Spleen (tissue), 11 donors: ENCODE data around the gene TSG101. TPM values are rescaled to one million over a fixed set of nuclear protein-coding genes. Genes with fewer than 3 reads are reported as not detected.

ENCODE experiments used
- DNase-seq: peaks from one replicate; pipeline ENCODE4 v3.0.0-alpha.2; 2020
- H3K27ac ChIP-seq, 8 donors: fragments of 200-600 bp; sonication (generic) in 7 of 8; 1 replicate in 4 of 8; 2 replicates in 4 of 8; pipeline versions ENCODE4 v1.5.0 to v1.8.0; 2016 to 2021; ENCODE audit warnings: inconsistent platforms in 4 of 8, mild to moderate bottlenecking in 4 of 8, moderate library complexity in 1 of 8
- H3K27me3 ChIP-seq, 7 donors: fragments of 200-600 bp; sonication (generic) in 6 of 7; replicated peaks in 1 of 7; 1 replicate in 4 of 7; 2 replicates in 3 of 7; pipeline versions ENCODE4 v1.5.0 to v1.8.0; 2016 to 2021; ENCODE audit warnings: inconsistent platforms in 3 of 7, mild to moderate bottlenecking in 1 of 7
- H3K36me3 ChIP-seq, 6 donors: fragments of 200-600 bp; sonication (generic) in 5 of 6; 1 replicate in 4 of 6; 2 replicates in 2 of 6; pipeline versions ENCODE4 v1.5.0 to v1.8.0; 2016 to 2021; ENCODE audit warnings: inconsistent platforms in 2 of 6
- H3K4me1 ChIP-seq, 6 donors: fragments of 200-600 bp; sonication (generic) in 5 of 6; 1 replicate in 3 of 6; 2 replicates in 3 of 6; pipeline versions ENCODE4 v1.5.0 to v1.8.0; 2016 to 2021; ENCODE audit warnings: inconsistent platforms in 3 of 6
- H3K4me3 ChIP-seq, 8 donors: fragments of 200-600 bp; sonication (generic) in 7 of 8; 1 replicate in 4 of 8; 2 replicates in 4 of 8; pipeline versions ENCODE4 v1.5.0 to v1.8.0; 2016 to 2021; ENCODE audit warnings: inconsistent platforms in 4 of 8, mild to moderate bottlenecking in 4 of 8, moderate library complexity in 2 of 8
- H3K9me3 ChIP-seq, 8 donors: fragments of 200-600 bp; sonication (generic) in 7 of 8; 1 replicate in 4 of 8; 2 replicates in 4 of 8; pipeline versions ENCODE4 v1.5.0 to v1.8.0; 2016 to 2021; ENCODE audit warnings: inconsistent platforms in 4 of 8
- POLR2A ChIP-seq, 3 donors: fragments of 450-650 bp; IDR thresholded peaks; one replicate each; pipeline ENCODE4 v1.5.1; 2017; ENCODE audit warnings: antibody characterized with exemption in 3 of 3, mild to moderate bottlenecking in 1 of 3
- POLR2AphosphoS5 ChIP-seq, 3 donors: sonication (generic); formaldehyde crosslinking; IDR thresholded peaks; one replicate each; pipeline ENCODE4 v1.5.1; 2017; ENCODE audit warnings: antibody characterized with exemption in 3 of 3
- WGBS, 5 donors: extraction: QIAGEN DNeasy Blood & Tissue Kit in 3 of 5; methylation state at CpG; one replicate each; pipeline versions ENCODE4 v1.1.5 to v1.1.7; 2013 to 2018; 5-methylcytosine and 5-hydroxymethylcytosine counted together
- intact Hi-C: fragments of 100-400 bp; cut with DNase I; formaldehyde crosslinking; loops from one replicate; pipeline ENCODE4 v1.15.0; 2023; ENCODE audit warnings: low total_unique reads
- polyA plus RNA-seq, 3 donors: library from polyadenylated mRNA; stranded (reverse); fragments of 200-250 nt; gene quantifications; one replicate each; pipeline ENCODE4 v1.2.1, GENCODE V29; 2013
- total RNA-seq, 7 donors: library from RNA; depleted of rRNA in 3 of 7; stranded (reverse); fragments of >200 nt in 3 of 7; fragmentation: NEBNext Ultra II Directional in 4 of 7; extraction: Animal tissue kit (Norgen Biotek cat#: 25700) in 4 of 7; gene quantifications; one replicate each; pipeline versions ENCODE4 v1.1.0 to v1.2.1, GENCODE V29; 2016 to 2021
- TF ChIP-seq, protein P1 (sequence below), 11 experiments: fragments of 200-600 bp in 7 of 11; fragments of 450-650 bp in 4 of 11; sonication (generic) in 4 of 11; IDR thresholded peaks in 8 of 11; conservative IDR thresholded peaks in 3 of 11; 1 replicate in 7 of 11; 2 replicates in 4 of 11; pipeline versions ENCODE4 v1.4.0 to v1.8.0; 2016 to 2021; ENCODE audit warnings: antibody characterized with exemption in 11 of 11, inconsistent platforms in 4 of 11, mild to moderate bottlenecking in 1 of 11
- donor health status: healthy with polysubstance abuse.
- donor health status: DM: no; HTN: no; CAD: no; lungs with moderate emphysema.
- donor health status: DM: no; HTN: no; CAD: no.
- donor health status: Bipolar disorder and iron deficiency.
- donor health status: healthy.
- donor health status: DM: no; HTN: no; CAD: no.
- donor health status: DM: yes; HTN: yes; CAD: no.

The TSG101 gene
- total and polyA plus RNA-seq, 10 donors = 25.4 to 95.1 (median 45.4) TPM

DNA sequence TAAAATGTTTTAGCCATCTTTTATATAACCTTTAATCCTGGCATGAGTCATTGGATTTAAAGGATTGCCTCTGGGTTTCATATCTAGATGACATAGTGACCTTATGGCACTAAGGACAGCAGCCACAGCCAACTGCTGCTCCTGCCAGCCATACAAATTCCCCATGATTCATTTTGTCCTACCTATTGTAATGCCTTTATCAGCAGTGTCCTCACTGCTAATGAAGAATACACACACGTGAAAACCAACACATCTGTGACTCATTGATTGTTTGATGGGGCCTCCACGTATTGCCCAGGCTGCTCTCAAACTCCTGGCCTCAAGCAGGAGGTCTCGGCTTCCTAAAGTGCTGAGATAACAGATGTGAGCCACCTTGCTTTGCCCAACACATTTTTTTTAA is 69.3 kb downstream of the TSG101 start:
- intact Hi-C loops = no loop called here
- H3K4me1 ChIP-seq = no peaks in the 10 kb centered on the region
- no peak for DNase-seq
- WGBS, 5 donors = 66 to 85% (median 68%) methylated on average over 3 of the region's 3 CpGs
- H3K27me3 ChIP-seq = peaks cover 0 to 14% (median 0%) of the 10 kb centered on the region in 7 donors
- TF ChIP-seq POLR2AphosphoS5 (IDR thresholded peaks at IDR 0.05) (no peak), POLR2A (IDR thresholded peaks at IDR 0.05) (no peak)
- TF ChIP-seq, protein P1, sequence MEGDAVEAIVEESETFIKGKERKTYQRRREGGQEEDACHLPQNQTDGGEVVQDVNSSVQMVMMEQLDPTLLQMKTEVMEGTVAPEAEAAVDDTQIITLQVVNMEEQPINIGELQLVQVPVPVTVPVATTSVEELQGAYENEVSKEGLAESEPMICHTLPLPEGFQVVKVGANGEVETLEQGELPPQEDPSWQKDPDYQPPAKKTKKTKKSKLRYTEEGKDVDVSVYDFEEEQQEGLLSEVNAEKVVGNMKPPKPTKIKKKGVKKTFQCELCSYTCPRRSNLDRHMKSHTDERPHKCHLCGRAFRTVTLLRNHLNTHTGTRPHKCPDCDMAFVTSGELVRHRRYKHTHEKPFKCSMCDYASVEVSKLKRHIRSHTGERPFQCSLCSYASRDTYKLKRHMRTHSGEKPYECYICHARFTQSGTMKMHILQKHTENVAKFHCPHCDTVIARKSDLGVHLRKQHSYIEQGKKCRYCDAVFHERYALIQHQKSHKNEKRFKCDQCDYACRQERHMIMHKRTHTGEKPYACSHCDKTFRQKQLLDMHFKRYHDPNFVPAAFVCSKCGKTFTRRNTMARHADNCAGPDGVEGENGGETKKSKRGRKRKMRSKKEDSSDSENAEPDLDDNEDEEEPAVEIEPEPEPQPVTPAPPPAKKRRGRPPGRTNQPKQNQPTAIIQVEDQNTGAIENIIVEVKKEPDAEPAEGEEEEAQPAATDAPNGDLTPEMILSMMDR (IDR thresholded peaks at IDR 0.05 in 8 of 11, conservative IDR thresholded peaks at IDR 0.05 in 3 of 11) = no peak
- H3K36me3 ChIP-seq = no peaks in the 10 kb centered on the region
- H3K27ac ChIP-seq = no peak overlapping the region
- H3K9me3 ChIP-seq = no peaks in the 10 kb centered on the region
- H3K4me3 ChIP-seq = no peak overlapping the region

DNA sequence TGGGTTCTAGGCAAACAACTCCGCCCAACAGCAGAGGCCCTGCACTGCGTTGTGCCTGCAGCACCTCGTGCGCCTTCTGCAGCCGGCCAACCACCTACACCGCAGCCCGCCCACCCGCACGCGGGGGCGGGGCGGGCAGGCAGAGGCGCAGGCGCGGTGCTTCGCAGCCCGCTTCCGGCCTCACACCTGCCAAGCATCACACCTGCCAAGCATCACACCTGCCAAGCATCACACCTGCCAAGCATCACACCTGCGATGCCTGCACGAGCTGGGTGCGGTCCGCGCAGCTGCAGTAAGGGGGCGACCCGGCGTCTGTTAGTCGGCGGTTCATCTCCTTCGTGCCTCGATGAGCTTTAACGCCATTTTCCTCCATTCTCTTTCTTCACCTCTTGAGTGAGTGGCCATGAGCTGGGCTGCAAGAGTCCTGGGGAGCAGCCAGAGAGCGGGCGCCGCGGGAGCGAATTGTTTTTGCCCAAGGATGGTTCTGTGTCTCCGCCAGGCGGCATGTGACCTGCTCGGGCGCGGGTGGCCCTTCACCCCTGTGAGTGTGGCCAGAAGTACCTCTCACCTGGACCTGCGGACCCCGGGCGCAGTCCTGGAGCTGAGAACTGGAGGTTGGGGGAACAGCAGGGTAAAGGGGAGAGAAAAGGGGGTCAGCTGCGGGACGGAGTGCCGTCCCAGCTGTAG is 70.9 kb downstream of the TSG101 start, which contains the start of gene LDHAL6A:
TSS of gene LDHAL6A (plus strand) at position 171 of the 687 bp plus-strand sequence. CDS start 825 bp downstream, outside the sequence.
- Histone ChIP-seq H3K27ac (no peak within 1 kb of the TSS), H3K27me3 (peaks cover 0 to 14% (median 0%) of the 10 kb centered on the region in 7 donors), H3K4me1 (no peaks in the 10 kb centered on the region), H3K9me3 (no peaks in the 10 kb centered on the region), H3K4me3 (no peak within 1 kb of the TSS), H3K36me3 (no peaks in the 10 kb centered on the region)
- intact Hi-C loops = no loop called here
- 52 to 79% (median 62%) methylated on average over 43 to 47 of the region's 47 CpGs for WGBS, 5 donors
- TF ChIP-seq POLR2A (IDR thresholded peaks at IDR 0.05) = no peak
- no peak for DNase-seq

DNA sequence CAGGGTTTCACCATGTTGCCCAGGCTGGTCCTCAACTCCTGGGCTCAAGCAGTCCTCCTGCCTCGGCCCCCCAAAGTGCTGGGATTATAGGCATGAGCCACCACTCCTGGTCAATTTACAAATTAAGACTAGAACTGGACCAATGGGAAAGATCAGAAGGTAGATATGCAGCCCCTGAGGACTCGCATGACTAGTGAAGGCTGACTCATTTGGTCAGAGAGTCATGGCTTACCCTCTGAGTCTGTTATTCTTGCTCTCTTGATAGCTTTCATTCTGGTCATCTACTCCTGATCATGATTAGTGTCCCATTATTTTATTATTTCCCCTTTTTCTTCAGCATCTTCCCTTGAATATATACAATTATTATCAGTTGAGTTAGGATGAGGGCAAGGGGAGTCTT is 73.8 kb downstream of the TSG101 start:
- WGBS, 5 donors = 81 to 88% (median 84%) methylated on average over 2 of the region's 2 CpGs
- Histone ChIP-seq H3K9me3 (no peaks in the 10 kb centered on the region), H3K27ac (no peak overlapping the region), H3K4me1 (no peaks in the 10 kb centered on the region), H3K4me3 (no peak overlapping the region), H3K36me3 (no peaks in the 10 kb centered on the region), H3K27me3 (peaks cover 0 to 14% (median 0%) of the 10 kb centered on the region in 7 donors)
- no peak for TF ChIP-seq POLR2AphosphoS5 (IDR thresholded peaks at IDR 0.05)
- TF ChIP-seq, protein P1 (IDR thresholded peaks at IDR 0.05 in 8 of 11, conservative IDR thresholded peaks at IDR 0.05 in 3 of 11) = no peak
- no peak for TF ChIP-seq POLR2A (IDR thresholded peaks at IDR 0.05)
- no peak for DNase-seq
- intact Hi-C loops = no loop called here

DNA sequence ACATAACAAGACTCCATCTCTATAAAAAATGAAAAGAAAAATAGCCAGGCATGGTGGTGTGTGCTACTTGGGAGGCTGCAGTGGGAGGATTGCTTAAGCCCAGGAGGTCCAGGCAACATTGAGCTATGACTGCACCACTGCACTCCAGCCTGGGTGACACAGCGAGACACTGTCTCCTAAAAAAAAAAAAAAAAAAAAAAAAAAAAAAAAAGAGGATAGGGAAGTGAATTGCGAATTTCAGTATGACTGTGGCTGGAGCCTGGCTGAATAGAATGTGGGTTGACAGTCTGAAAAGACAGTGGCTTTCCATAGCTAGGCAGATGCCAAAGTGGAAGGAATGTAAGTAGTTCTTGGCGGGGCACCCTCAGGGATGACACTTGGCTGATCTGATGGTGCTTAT is 77.5 kb downstream of the TSG101 start:
- no peak for TF ChIP-seq POLR2AphosphoS5 (IDR thresholded peaks at IDR 0.05)
- TF ChIP-seq, protein P1 (IDR thresholded peaks at IDR 0.05 in 8 of 11, conservative IDR thresholded peaks at IDR 0.05 in 3 of 11) = no peak
- no peak for TF ChIP-seq POLR2A (IDR thresholded peaks at IDR 0.05)
- H3K27ac ChIP-seq = no peak overlapping the region
- no peak overlapping the region for H3K4me3 ChIP-seq
- H3K9me3 ChIP-seq = no peaks in the 10 kb centered on the region
- no peaks in the 10 kb centered on the region for H3K36me3 ChIP-seq
- 82 to 91% (median 83%) methylated on average over 3 of the region's 3 CpGs for WGBS, 5 donors
- DNase-seq = no peak
- intact Hi-C loops = no loop called here
- H3K4me1 ChIP-seq = no peaks in the 10 kb centered on the region
- no peaks in the 10 kb centered on the region for H3K27me3 ChIP-seq
